Stimulated activated CD4-positive, alpha-beta T cell treated with anti-CD3 and anti-CD28 coated beads, Interleukin-15, amount 100 ng/mL, for 1 hour (primary cell): Measurements from ENCODE around the gene SCMH1.

ENCODE experiments used
- DNase-seq, 2 donors: peaks; one replicate each; pipeline ENCODE4 v3.0.0-alpha.2; 2020; ENCODE audit warnings: low read depth in 1 of 2, low spot score in 1 of 2

The SCMH1 gene

GRCh38 chr1:41009466-41009865 lies 232.6 kb downstream of the SCMH1 start:
- DNase-seq, result no peak

GRCh38 chr1:41006942-41007865 lies 234.9 kb downstream of the SCMH1 start:
- DNase-seq, result no peak

GRCh38 chr1:41005876-41006275 lies 236.2 kb downstream of the SCMH1 start:
- DNase-seq, result no peak

GRCh38 chr1:41003640-41004220 lies 238.4 kb downstream of the SCMH1 start:
- DNase-seq, result peak; percentile 57 to 67

- no peak for DNase-seq
Observed at GRCh38 chr1:41003127-41003639, 238.9 kb downstream of the SCMH1 start.

GRCh38 chr1:40998668-40999067 lies 243.4 kb downstream of the SCMH1 start:
- DNase-seq, result no peak

GRCh38 chr1:40997096-40997495 lies 245.0 kb downstream of the SCMH1 start:
- DNase-seq, result no peak

GRCh38 chr1:40989066-40989465 lies 253.0 kb downstream of the SCMH1 start:
- DNase-seq, result no peak

- no peak for DNase-seq
Observed at GRCh38 chr1:40988280-40988679, 253.8 kb downstream of the SCMH1 start.

GRCh38 chr1:40987439-40988276 lies 254.4 kb downstream of the SCMH1 start:
- no peak for DNase-seq

GRCh38 chr1:40986956-40987355 lies 255.2 kb downstream of the SCMH1 start:
- no peak for DNase-seq

GRCh38 chr1:40986328-40986783 lies 255.8 kb downstream of the SCMH1 start:
- no peak for DNase-seq

- DNase-seq, result no peak
Observed at GRCh38 chr1:40985875-40986274, 256.2 kb downstream of the SCMH1 start.

GRCh38 chr1:40985161-40985560 lies 256.9 kb downstream of the SCMH1 start:
- DNase-seq, result no peak

- DNase-seq, result no peak
Observed at GRCh38 chr1:40984531-40984930, 257.6 kb downstream of the SCMH1 start.

- DNase-seq, result no peak
Observed at GRCh38 chr1:40984066-40984465, 258.0 kb downstream of the SCMH1 start.

GRCh38 chr1:40983286-40983685 lies 258.8 kb downstream of the SCMH1 start:
- no peak for DNase-seq

- no peak for DNase-seq
Observed at GRCh38 chr1:40982721-40983120, 259.4 kb downstream of the SCMH1 start.

GRCh38 chr1:40981691-40982448 lies 260.2 kb downstream of the SCMH1 start:
- DNase-seq, result no peak

- peak in 1 of 2 donors; percentile 34 for DNase-seq
Observed at GRCh38 chr1:40980453-40981121, 261.5 kb downstream of the SCMH1 start.
